ENCODE measurements around the gene GMDS.

Gene GMDS

DNA sequence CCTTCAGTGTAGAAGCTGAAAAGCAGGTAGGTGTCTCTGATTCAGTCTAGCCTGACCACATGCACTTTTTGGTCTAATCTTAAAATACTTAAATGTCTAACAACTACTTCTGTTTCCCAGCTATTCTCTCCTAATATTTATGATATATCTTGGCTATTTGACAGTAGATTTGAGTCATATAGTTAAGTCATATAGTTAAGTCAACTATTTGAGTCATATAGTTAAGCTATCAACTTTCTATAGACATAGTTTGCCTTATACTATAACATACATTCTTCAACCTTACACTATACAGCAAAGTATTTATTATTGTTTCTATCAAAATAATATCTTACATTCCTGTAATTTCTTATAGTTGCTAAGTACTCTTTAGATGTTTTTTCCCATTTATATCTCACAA is 110.9 kb downstream of the GMDS start:
- Histone ChIP-seq H3K9me3 (ENCODE audit: control insufficient read depth, low read length) (no peaks in the 10 kb centered on the region), H3K4me3 (ENCODE audit: insufficient read depth in 1 of 2, low read depth in 1 of 2, low read length in 2 of 2) (no peak overlapping the region), H4K8ac (ENCODE audit: low read length) (no peak overlapping the region), H2BK15ac (ENCODE audit: low read depth, poor library complexity, severe bottlenecking) (no peak overlapping the region), H3K9ac (ENCODE audit: low read length) (no peak overlapping the region), H4K91ac (ENCODE audit: low read length) (no peak overlapping the region), H3K4me1 (ENCODE audit: control insufficient read depth, insufficient read depth, low read depth, low read length) (no peaks in the 10 kb centered on the region), H3K18ac (ENCODE audit: low read depth in 1 of 2, low read length in 2 of 2) (no peak overlapping the region), H2BK5ac (ENCODE audit: low read depth, low read length, poor library complexity, severe bottlenecking) (no peak overlapping the region), H2BK12ac (ENCODE audit: low read length in 2 of 2) (no peak overlapping the region), H3K4me2 (ENCODE audit: low read length, poor library complexity, severe bottlenecking) (no peak overlapping the region), H3K27ac (ENCODE audit: low read length, poor library complexity, severe bottlenecking) (no peak overlapping the region), H2BK120ac (ENCODE audit: low read depth, low read length) (no peak overlapping the region), H3K27me3 (ENCODE audit: control insufficient read depth in 1 of 2, insufficient read depth in 1 of 2, low read length in 2 of 2) (no peaks in the 10 kb centered on the region), H3K14ac (ENCODE audit: low read length in 2 of 2) (no peak overlapping the region), H3K79me1 (replicated peaks; ENCODE audit: low read length, poor library complexity, severe bottlenecking) (peaks cover 7% of the 10 kb centered on the region), H2AK5ac (ENCODE audit: low read length, severe bottlenecking) (no peak overlapping the region), H3K4ac (ENCODE audit: low read depth in 1 of 2, low read length in 2 of 2) (no peak overlapping the region), H2AFZ (ENCODE audit: low read depth, low read length) (no peak overlapping the region), H3K23ac (ENCODE audit: low read length in 2 of 2) (no peak overlapping the region), H3K36me3 (ENCODE audit: control insufficient read depth in 1 of 2, insufficient read depth in 2 of 2, low read depth in 1 of 2, low read length in 2 of 2) (no peaks in the 10 kb centered on the region)
- DNase-seq, result no peak

- H2BK12ac ChIP-seq (ENCODE audit: low read length in 2 of 2), result no peak overlapping the region
- H2AFZ ChIP-seq (ENCODE audit: low read depth, low read length), result no peak overlapping the region
- H3K4me3 ChIP-seq (ENCODE audit: insufficient read depth in 1 of 2, low read depth in 1 of 2, low read length in 2 of 2), result no peak overlapping the region
- no peak overlapping the region for H3K9ac ChIP-seq (ENCODE audit: low read length)
- H3K14ac ChIP-seq (ENCODE audit: low read length in 2 of 2), result no peak overlapping the region
- H3K4me2 ChIP-seq (ENCODE audit: low read length, poor library complexity, severe bottlenecking), result no peak overlapping the region
- no peak overlapping the region for H3K18ac ChIP-seq (ENCODE audit: low read depth in 1 of 2, low read length in 2 of 2)
- no peak for DNase-seq
- no peaks in the 10 kb centered on the region for H3K4me1 ChIP-seq (ENCODE audit: control insufficient read depth, insufficient read depth, low read depth, low read length)
- H2BK15ac ChIP-seq (ENCODE audit: low read depth, poor library complexity, severe bottlenecking), result no peak overlapping the region
- peaks cover 7% of the 10 kb centered on the region for H3K79me1 ChIP-seq (replicated peaks; ENCODE audit: low read length, poor library complexity, severe bottlenecking)
- no peaks in the 10 kb centered on the region for H3K27me3 ChIP-seq (ENCODE audit: control insufficient read depth in 1 of 2, insufficient read depth in 1 of 2, low read length in 2 of 2)
- no peak overlapping the region for H2AK5ac ChIP-seq (ENCODE audit: low read length, severe bottlenecking)
- H3K27ac ChIP-seq (ENCODE audit: low read length, poor library complexity, severe bottlenecking), result no peak overlapping the region
- no peak overlapping the region for H2BK5ac ChIP-seq (ENCODE audit: low read depth, low read length, poor library complexity, severe bottlenecking)
- H3K23ac ChIP-seq (ENCODE audit: low read length in 2 of 2), result no peak overlapping the region
- no peak overlapping the region for H4K8ac ChIP-seq (ENCODE audit: low read length)
- no peak overlapping the region for H3K4ac ChIP-seq (ENCODE audit: low read depth in 1 of 2, low read length in 2 of 2)
- WGBS, result 85% methylated on average over 6 of the region's 7 CpGs
- no peaks in the 10 kb centered on the region for H3K9me3 ChIP-seq (ENCODE audit: control insufficient read depth, low read length)
- no peak overlapping the region for H4K91ac ChIP-seq (ENCODE audit: low read length)
- H3K36me3 ChIP-seq (ENCODE audit: control insufficient read depth in 1 of 2, insufficient read depth in 2 of 2, low read depth in 1 of 2, low read length in 2 of 2), result no peaks in the 10 kb centered on the region
- H2BK120ac ChIP-seq (ENCODE audit: low read depth, low read length), result no peak overlapping the region
Measured at GRCh38 chr6:2133716-2134310, 111.6 kb downstream of the GMDS start.

- 10% methylated on average over 1 of the region's 1 CpG for WGBS
- Histone ChIP-seq H3K9ac (ENCODE audit: low read length) (no peak overlapping the region), H3K36me3 (ENCODE audit: control insufficient read depth in 1 of 2, insufficient read depth in 2 of 2, low read depth in 1 of 2, low read length in 2 of 2) (no peaks in the 10 kb centered on the region), H4K91ac (ENCODE audit: low read length) (no peak overlapping the region), H2BK5ac (ENCODE audit: low read depth, low read length, poor library complexity, severe bottlenecking) (no peak overlapping the region), H2BK12ac (ENCODE audit: low read length in 2 of 2) (no peak overlapping the region), H2AK5ac (ENCODE audit: low read length, severe bottlenecking) (no peak overlapping the region), H3K4me1 (ENCODE audit: control insufficient read depth, insufficient read depth, low read depth, low read length) (no peaks in the 10 kb centered on the region), H3K23ac (ENCODE audit: low read length in 2 of 2) (no peak overlapping the region), H3K4ac (ENCODE audit: low read depth in 1 of 2, low read length in 2 of 2) (no peak overlapping the region), H4K8ac (ENCODE audit: low read length) (no peak overlapping the region), H3K27me3 (ENCODE audit: control insufficient read depth in 1 of 2, insufficient read depth in 1 of 2, low read length in 2 of 2) (no peaks in the 10 kb centered on the region), H2BK120ac (ENCODE audit: low read depth, low read length) (no peak overlapping the region), H2AFZ (ENCODE audit: low read depth, low read length) (no peak overlapping the region), H3K18ac (ENCODE audit: low read depth in 1 of 2, low read length in 2 of 2) (no peak overlapping the region), H3K9me3 (ENCODE audit: control insufficient read depth, low read length) (no peaks in the 10 kb centered on the region), H2BK15ac (ENCODE audit: low read depth, poor library complexity, severe bottlenecking) (no peak overlapping the region), H3K14ac (ENCODE audit: low read length in 2 of 2) (no peak overlapping the region), H3K4me3 (ENCODE audit: insufficient read depth in 1 of 2, low read depth in 1 of 2, low read length in 2 of 2) (no peak overlapping the region), H3K27ac (ENCODE audit: low read length, poor library complexity, severe bottlenecking) (no peak overlapping the region), H3K4me2 (ENCODE audit: low read length, poor library complexity, severe bottlenecking) (no peak overlapping the region), H3K79me1 (replicated peaks; ENCODE audit: low read length, poor library complexity, severe bottlenecking) (peaks cover 11% of the 10 kb centered on the region)
- DNase-seq, result no peak
Measured at GRCh38 chr6:2132916-2133315, 112.5 kb downstream of the GMDS start.

- Histone ChIP-seq H3K9ac (ENCODE audit: low read length) (no peak overlapping the region), H3K4me3 (ENCODE audit: insufficient read depth in 1 of 2, low read depth in 1 of 2, low read length in 2 of 2) (no peak overlapping the region), H2BK120ac (ENCODE audit: low read depth, low read length) (no peak overlapping the region), H3K4me2 (ENCODE audit: low read length, poor library complexity, severe bottlenecking) (no peak overlapping the region), H2BK15ac (ENCODE audit: low read depth, poor library complexity, severe bottlenecking) (no peak overlapping the region), H2BK5ac (ENCODE audit: low read depth, low read length, poor library complexity, severe bottlenecking) (no peak overlapping the region), H3K27ac (ENCODE audit: low read length, poor library complexity, severe bottlenecking) (no peak overlapping the region), H2AFZ (ENCODE audit: low read depth, low read length) (no peak overlapping the region), H4K91ac (ENCODE audit: low read length) (no peak overlapping the region), H4K8ac (ENCODE audit: low read length) (no peak overlapping the region), H2BK12ac (ENCODE audit: low read length in 2 of 2) (no peak overlapping the region), H3K14ac (ENCODE audit: low read length in 2 of 2) (no peak overlapping the region), H3K4me1 (ENCODE audit: control insufficient read depth, insufficient read depth, low read depth, low read length) (no peaks in the 10 kb centered on the region), H3K23ac (ENCODE audit: low read length in 2 of 2) (no peak overlapping the region), H3K9me3 (ENCODE audit: control insufficient read depth, low read length) (no peaks in the 10 kb centered on the region), H3K4ac (ENCODE audit: low read depth in 1 of 2, low read length in 2 of 2) (no peak overlapping the region), H3K36me3 (ENCODE audit: control insufficient read depth in 1 of 2, insufficient read depth in 2 of 2, low read depth in 1 of 2, low read length in 2 of 2) (no peaks in the 10 kb centered on the region), H3K18ac (ENCODE audit: low read depth in 1 of 2, low read length in 2 of 2) (no peak overlapping the region), H2AK5ac (ENCODE audit: low read length, severe bottlenecking) (no peak overlapping the region), H3K79me1 (replicated peaks; ENCODE audit: low read length, poor library complexity, severe bottlenecking) (peaks cover 14% of the 10 kb centered on the region), H3K27me3 (ENCODE audit: control insufficient read depth in 1 of 2, insufficient read depth in 1 of 2, low read length in 2 of 2) (no peaks in the 10 kb centered on the region)
- DNase-seq, result no peak
- 33% methylated on average over 1 of the region's 2 CpGs for whole genome bisulfite sequencing
Measured at GRCh38 chr6:2132416-2132815, 113.0 kb downstream of the GMDS start.

All from mesenchymal stem cell (in vitro differentiated cells and primary cell).